SKM-1 (cell line): ENCODE measurements around the gene KCNE1.
"Not testable (repeated sequence)": the region's sequence is repeated elsewhere in the genome, so short reads cannot be mapped to it uniquely, and the experiment has no call there.

ENCODE experiments used
- DNase-seq: peaks from one replicate; lab custom pipeline; 2025; ENCODE audit not compliant: unreplicated experiment; lab: John Stamatoyannopoulos, UW

The KCNE1 gene

GRCh38 chr21:34427339-34427738 lies 84.7 kb downstream of the KCNE1 start:
- not testable (repeated sequence) for DNase-seq

- not testable (repeated sequence) for DNase-seq
These were observed 88.2 kb downstream of the KCNE1 start, which contains the start of gene SMIM34 for GRCh38 chr21:34423805-34424204. Gene SMIM34 (minus strand): TSS chr21:34423951. CDS start chr21:34423839, 112 bp downstream.

- DNase-seq, result not testable (repeated sequence)
These were observed 94.4 kb downstream of the KCNE1 start for GRCh38 chr21:34417448-34418077.

GRCh38 chr21:34407294-34407693 lies 104.7 kb downstream of the KCNE1 start:
- not testable (repeated sequence) for DNase-seq

GRCh38 chr21:34406676-34407075 lies 105.3 kb downstream of the KCNE1 start:
- not testable (repeated sequence) for DNase-seq

DNA sequence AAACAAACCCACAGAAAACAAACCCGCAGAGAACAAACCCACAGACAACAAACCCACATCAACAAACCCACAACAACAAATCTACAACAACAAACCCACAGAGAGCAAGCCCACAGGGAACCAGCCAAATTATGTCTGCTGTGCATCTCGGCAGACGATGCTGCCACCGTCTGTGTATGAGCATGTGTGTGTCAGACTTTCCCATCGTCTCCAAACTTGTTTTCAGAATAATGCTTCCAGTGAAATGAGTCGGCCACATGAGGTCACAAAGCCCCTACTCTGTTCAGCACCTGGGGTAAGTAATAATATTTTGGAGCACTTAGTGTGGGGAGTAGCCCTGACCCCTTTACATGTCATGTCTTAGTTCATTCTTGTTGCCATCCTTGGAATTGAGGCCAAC lies 105.9 kb downstream of the KCNE1 start:
- not testable (repeated sequence) for DNase-seq

- DNase-seq, result not testable (repeated sequence)
These were observed 106.3 kb downstream of the KCNE1 start for GRCh38 chr21:34405686-34406085.

DNA sequence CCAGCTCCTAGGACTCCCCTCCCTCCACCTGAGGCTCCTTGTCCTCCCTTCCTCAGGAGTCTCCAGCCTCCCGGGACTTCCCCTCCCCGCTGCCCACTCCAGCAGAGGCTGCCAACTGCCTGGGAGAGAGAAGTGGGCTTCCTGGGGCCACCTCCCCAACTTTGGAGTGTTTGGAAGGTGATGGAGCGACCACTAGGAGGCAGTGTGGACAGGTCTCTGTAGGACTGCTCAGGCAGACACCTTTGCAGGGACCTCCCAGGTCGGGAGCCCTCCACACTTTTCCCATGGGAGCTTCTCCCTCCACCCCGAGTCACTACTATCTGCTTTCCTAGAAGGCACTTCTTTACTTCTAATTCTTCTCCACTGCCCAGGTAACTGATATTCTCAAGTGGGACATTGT lies 107.3 kb downstream of the KCNE1 start:
- DNase-seq, result not testable (repeated sequence)

- not testable (repeated sequence) for DNase-seq
These were observed 111.5 kb downstream of the KCNE1 start for GRCh38 chr21:34400522-34400921.
